ENCODE measurements around the gene HDDC3. TPM values are rescaled to one million over a fixed set of nuclear protein-coding genes. Genes with fewer than 3 reads are reported as not detected.
A peak's percentile ranks its signal among the peaks of the same experiment; 100 is the strongest.
"Not testable (repeated sequence)": the region's sequence is repeated elsewhere in the genome, so short reads cannot be mapped to it uniquely, and the experiment has no call there.

HDDC3 gene
- total RNA-seq, 1 donor from 2014 or later: 8.6 TPM

GRCh38 chr15:90912770-90913075 lies 19.6 kb downstream of the HDDC3 start:
- DNase-seq (ENCODE audit: low spot score in 2 of 2): no peak
- no peak for FAIRE-seq

DNA sequence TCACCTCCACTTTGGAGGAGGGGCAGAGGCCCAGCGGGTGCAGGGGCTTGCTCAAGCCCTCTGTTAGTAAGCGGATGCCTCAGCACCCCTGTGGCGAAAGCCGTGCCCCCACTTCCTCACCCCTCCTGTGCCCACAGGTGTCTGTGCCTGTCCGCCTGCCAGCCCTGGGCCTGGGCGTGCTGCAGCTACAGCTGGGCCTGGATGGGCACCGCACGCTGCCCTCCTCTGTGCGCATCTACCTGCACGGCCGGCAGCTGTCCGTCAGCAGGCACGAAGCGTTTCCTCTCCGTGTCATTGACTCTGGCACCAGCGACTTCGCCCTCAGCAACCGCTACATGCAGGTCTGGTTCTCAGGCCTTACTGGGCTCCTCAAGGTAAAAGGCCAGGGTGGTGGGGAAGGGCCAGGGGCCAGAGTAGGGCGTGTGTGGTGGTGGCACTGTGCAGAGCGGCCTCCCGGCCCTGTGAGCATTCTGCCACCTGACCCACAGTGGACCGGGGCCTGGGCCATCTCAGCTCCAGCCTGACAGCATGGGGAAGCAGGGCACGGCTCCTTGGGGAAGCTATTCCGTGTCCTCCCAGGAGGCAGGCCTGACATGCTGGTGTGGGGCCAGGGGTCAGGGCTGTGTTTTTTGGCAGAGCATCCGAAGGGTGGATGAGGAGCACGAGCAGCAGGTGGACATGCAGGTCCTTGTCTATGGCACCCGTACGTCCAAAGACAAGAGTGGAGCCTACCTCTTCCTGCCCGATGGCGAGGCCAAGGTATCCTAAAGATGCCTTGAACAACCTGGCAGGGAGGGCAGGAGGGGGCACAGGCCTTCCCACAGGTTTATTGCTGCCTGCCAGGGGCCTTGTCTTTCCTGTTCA lies 20.2 kb downstream of the HDDC3 start:
- no peak for DNase-seq (ENCODE audit: low spot score in 2 of 2)
- no peak for FAIRE-seq

- FAIRE-seq (no peak), DNase-seq (ENCODE audit: low spot score in 2 of 2) (no peak)
These were observed 21.1 kb downstream of the HDDC3 start for GRCh38 chr15:90911302-90911623.

- DNase-seq (ENCODE audit: low spot score in 2 of 2) (no peak), FAIRE-seq (no peak)
These were observed 21.7 kb downstream of the HDDC3 start for GRCh38 chr15:90910441-90911301.

- no peak for FAIRE-seq
These were observed 22.4 kb downstream of the HDDC3 start for GRCh38 chr15:90909976-90910375.

DNA sequence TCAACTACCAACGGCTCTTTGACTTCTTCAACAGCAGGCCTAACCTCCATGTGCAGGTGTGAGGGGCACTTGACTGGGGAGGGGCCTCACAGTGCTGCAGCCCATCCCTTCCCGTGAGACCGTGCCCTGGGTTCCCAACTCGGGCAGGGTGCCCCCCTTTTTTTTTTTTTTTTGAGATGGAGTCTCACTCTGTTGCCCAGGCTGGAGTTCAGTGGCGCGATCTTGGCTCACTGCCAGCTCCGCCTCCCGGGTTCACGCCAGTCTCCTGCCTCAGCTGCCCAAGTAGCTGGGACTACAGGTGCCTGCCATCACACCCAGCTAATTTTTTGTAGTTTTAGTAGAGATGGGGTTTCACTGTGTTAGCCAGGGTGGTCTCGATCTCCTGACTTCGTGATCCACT lies 22.9 kb downstream of the HDDC3 start:
- not testable (repeated sequence) for FAIRE-seq; DNase-seq (ENCODE audit: low spot score in 2 of 2)

More at GRCh38 chr15:90909976-90910375, 22.4 kb downstream of the HDDC3 start:
- DNase-seq (ENCODE audit: low spot score in 2 of 2): no peak

GRCh38 chr15:90907838-90908507 lies 24.4 kb downstream of the HDDC3 start:
- no peak for DNase-seq (ENCODE audit: low spot score in 2 of 2)
- no peak for FAIRE-seq

GRCh38 chr15:90907051-90907660 lies 25.2 kb downstream of the HDDC3 start:
- DNase-seq (ENCODE audit: low spot score in 2 of 2) (no peak), FAIRE-seq (no peak)

DNA sequence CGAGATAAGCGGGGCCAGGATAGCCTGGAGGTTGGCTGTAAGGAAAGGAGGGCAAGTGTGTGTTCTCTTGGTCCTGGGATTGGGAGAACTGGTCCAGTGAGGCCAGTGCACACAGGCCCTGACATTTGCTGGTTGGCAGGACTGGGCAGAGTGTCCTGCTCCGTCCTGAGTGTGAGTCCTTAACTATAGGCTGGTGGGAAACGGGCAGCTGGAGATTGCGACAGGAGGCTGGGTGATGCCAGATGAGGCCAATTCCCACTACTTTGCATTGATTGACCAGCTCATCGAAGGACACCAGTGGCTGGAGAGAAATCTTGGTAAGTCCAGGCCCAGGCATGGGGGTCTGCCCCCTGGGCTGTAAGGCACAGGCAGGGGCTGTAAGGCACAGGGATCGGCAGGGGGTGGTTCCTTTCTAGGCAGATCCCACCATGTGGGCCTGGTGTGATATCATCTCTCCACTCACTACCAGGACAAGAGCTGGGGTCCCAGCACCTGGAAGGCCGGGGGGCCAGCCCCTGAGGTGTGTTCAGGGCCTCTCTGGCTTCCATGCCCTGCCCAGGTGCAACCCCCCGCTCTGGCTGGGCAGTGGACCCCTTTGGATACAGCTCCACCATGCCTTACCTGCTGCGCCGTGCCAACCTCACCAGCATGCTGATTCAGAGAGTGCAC lies 26.0 kb downstream of the HDDC3 start:
- DNase-seq (ENCODE audit: low spot score in 2 of 2) (no peak), FAIRE-seq (no peak)

DNA sequence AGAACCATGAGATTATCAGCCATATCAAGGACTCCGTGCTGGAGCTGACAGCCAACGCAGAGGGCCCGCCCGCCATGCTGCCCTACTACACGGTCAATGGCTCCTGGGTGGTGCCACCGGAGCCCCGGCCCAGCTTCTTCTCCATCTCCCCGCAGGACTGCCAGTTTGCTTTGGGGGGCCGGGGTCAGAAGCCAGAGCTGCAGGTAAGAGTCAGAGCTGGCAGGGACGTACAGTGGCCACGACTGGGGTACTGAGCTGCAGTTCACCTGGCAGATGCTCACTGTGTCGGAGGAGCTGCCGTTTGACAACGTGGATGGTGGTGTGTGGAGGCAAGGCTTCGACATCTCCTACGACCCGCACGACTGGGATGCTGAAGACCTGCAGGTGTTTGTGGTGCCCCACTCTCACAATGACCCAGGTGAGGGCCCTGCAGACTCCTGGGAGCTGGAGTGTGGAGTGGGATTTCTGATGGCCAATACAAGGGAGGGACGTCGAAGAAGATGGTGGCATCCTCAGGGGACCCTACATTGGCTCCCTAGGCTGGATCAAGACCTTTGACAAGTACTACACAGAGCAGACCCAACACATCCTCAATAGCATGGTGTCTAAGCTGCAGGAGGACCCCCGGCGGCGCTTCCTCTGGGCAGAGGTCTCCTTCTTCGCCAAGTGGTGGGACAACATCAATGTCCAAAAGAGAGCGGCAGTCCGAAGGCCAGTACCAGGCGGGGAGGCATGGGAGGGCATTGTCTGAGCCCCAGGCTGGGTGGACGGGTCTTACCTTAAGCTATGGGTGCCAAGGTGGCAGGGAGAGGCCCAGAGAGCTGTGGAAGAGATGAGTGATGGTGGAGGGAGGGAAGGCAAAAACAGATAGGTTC lies 26.8 kb downstream of the HDDC3 start:
- FAIRE-seq (no peak), DNase-seq (ENCODE audit: low spot score in 2 of 2) (no peak)

GRCh38 chr15:90904746-90905145 lies 27.6 kb downstream of the HDDC3 start:
- FAIRE-seq: no peak

GRCh38 chr15:90903733-90904536 lies 28.4 kb downstream of the HDDC3 start:
- DNase-seq (ENCODE audit: low spot score in 2 of 2): peak in 1 of 2 donors; percentile 46
- no peak for FAIRE-seq

More at GRCh38 chr15:90904746-90905145, 27.6 kb downstream of the HDDC3 start:
- no peak for DNase-seq (ENCODE audit: low spot score in 2 of 2)

GRCh38 chr15:90902840-90903732 lies 29.3 kb downstream of the HDDC3 start, which contains the start of gene MAN2A2:
Gene MAN2A2 (plus strand): TSS chr15:90903302. CDS start chr15:90904208, 906 bp downstream.
- DNase-seq (ENCODE audit: low spot score in 2 of 2) (peak; percentile 77 to 80), FAIRE-seq (no peak)

- no peak for FAIRE-seq
- DNase-seq (ENCODE audit: low spot score in 2 of 2): peak; percentile 86 to 90
These were observed 30.1 kb downstream of the HDDC3 start for GRCh38 chr15:90902040-90902839.

DNA sequence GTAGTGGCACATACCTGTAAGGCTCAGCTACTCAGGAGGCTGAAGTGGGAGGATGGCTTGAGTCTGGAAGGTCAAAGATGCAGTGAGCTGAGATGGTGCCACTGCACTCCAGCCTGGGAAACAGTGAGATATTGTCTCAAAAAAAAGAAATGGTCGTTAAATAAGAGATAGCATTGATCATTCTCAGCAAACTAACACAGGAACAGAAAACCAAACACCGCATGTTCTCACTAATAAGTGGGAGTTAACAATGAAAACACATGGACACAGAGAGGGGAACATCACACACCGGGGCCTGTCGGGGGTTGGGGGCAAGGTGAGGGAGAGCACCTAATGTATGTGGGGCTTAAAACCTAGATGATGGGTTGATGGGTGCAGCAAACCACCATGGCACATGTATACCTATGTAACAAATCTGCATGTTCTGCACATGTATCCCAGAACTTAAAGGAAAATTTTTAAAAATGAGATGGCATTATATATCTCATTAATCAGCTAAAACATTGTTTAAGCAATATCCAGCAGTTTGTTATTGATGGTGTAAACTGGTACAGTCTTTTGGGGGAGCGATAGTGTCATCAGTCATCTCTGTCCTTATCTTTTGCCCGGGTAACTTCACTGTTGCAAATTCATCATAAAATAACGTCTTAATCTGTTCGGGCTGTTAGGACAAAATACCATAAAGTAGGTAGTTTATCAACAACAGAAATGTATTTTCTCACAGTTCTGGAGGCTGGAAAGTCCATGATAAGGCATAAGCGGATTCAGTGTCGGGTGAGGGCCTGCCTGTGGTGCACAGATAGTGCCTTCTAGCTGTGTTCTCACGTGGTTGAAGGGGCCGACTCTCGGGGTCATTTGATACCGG lies 30.9 kb downstream of the HDDC3 start:
- DNase-seq (ENCODE audit: low spot score in 2 of 2) (no peak), FAIRE-seq (no peak)
